Measurements from ENCODE around the gene POLR2C.
"Not testable (repeated sequence)": the region's sequence is repeated elsewhere in the genome, so short reads cannot be mapped to it uniquely, and the experiment has no call there.

The POLR2C gene

DNA sequence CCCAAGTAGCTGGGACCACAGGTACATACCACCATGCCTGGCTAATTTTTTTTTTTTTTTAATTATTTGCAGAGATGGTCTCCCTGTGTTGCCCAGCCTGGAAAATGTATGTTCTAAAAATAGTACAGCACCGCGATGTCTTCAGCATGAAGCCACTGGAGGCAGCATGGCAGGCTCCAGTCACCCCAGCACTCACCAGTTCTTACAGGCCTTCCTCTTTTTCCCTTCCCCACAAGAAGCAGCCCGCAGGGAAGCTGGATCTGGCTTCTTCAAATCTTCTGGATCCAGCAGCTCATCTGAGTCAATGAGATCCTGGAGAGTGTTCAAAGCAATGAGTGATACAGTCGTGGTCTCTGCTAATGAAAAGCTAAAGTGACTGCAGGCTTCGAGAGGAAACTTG is 31.5 kb upstream of the POLR2C start:
- TF ChIP-seq POLR2A (IDR thresholded peaks at IDR 0.05; ENCODE audit: low read depth, low read length) (no peak), TAF1 (IDR thresholded peaks at IDR 0.05; ENCODE audit: borderline replicate concordance, low read depth, low read length) (no peak)
- FAIRE-seq (no peak), DNase-seq (ENCODE audit: insufficient read length) (no peak)

DNA sequence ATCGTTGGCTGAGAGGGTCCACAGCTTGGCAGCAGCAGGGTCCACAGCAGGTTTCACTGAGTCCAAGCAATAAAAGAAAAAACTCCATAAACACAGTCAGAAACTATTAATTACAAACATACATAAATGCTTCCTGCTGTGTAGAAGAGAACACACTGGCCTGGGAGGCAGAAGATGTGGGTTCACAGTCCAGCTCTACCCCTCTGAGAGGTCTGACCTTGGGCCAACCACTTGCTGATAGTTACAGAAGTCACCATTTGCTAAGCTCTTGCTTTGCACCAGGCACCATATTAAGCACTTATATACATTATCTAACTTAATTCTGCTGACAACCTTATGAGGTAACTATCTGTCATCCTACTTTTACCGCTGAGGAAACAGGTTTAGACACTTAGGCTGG is 30.0 kb upstream of the POLR2C start:
- no peak for DNase-seq (ENCODE audit: insufficient read length)
- FAIRE-seq: no peak
- TF ChIP-seq TAF1 (IDR thresholded peaks at IDR 0.05; ENCODE audit: borderline replicate concordance, low read depth, low read length) (no peak), POLR2A (IDR thresholded peaks at IDR 0.05; ENCODE audit: low read depth, low read length) (no peak), POLR2AphosphoS5 (IDR thresholded peaks at IDR 0.05; ENCODE audit: low read depth, low read length) (no peak)

DNA sequence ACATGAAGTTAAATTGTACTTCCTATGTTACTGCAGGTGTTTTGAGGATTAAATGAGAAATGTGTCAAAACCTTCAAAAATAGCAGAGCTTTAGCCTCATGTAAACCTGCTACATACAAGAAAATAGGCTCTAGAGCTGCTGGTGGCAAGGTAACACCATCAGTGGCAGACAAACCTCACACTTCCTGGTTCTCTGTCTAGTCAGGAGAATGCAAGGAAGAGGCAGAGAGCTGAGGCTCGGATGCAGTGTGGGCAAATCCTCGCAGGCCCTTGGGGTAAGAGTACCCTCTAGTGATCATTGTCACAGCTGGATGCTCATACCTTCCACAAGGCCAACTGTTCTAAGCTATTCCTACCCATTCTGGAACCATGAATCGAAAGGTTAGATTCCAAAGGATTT is 29.5 kb upstream of the POLR2C start:
- no peak for TF ChIP-seq TAF1 (IDR thresholded peaks at IDR 0.05; ENCODE audit: borderline replicate concordance, low read depth, low read length)
- TF ChIP-seq POLR2AphosphoS5 (IDR thresholded peaks at IDR 0.05; ENCODE audit: low read depth, low read length): no peak
- no peak for TF ChIP-seq POLR2A (IDR thresholded peaks at IDR 0.05; ENCODE audit: low read depth, low read length)
- DNase-seq (ENCODE audit: insufficient read length) (no peak), FAIRE-seq (no peak)

DNA sequence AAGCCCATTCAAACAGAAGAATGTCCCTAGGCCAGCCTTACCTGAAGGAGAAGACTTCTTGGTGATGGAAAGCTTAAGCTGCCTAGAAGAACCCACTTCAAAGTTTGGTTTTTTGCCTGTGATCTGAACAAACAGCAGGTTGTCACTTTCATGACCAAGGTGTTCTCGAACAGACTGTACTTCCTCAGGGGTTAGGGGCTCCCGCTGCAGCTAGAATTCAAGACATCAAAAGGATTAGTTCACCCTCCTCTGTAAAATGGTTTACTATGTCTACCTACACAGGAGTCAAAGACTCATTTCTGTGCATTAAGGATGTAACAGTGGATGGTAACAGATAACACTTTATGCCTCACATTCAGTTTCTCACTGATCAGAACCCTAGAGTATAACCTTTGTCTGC is 28.5 kb upstream of the POLR2C start:
- FAIRE-seq: no peak
- TF ChIP-seq TAF1 (IDR thresholded peaks at IDR 0.05; ENCODE audit: borderline replicate concordance, low read depth, low read length): no peak
- TF ChIP-seq POLR2AphosphoS5 (IDR thresholded peaks at IDR 0.05; ENCODE audit: low read depth, low read length): no peak
- TF ChIP-seq POLR2A (IDR thresholded peaks at IDR 0.05; ENCODE audit: low read depth, low read length): no peak

DNA sequence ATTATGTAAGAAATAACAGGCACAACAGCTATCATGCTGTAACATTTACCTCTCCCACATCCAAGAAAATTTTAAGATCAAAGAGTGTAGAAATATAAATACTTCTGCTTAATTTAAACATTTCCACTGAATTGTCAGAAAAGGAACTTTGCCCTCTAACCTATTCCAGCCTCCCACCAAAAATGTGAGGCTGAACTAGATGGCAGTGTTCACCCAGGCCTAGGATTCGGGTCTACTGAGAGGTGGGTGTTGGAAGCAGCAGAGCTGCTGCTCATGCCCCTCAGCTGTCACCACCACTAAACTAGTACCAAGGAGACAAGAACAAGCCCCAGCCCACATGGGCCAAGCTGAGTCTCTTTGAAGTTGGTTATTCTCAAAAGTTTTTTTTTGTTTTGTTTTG is 26.6 kb upstream of the POLR2C start:
- FAIRE-seq (no peak), DNase-seq (ENCODE audit: insufficient read length) (no peak)
- TF ChIP-seq POLR2AphosphoS5 (IDR thresholded peaks at IDR 0.05; ENCODE audit: low read depth, low read length): no peak
- no peak for TF ChIP-seq POLR2A (IDR thresholded peaks at IDR 0.05; ENCODE audit: low read depth, low read length)
- TF ChIP-seq TAF1 (IDR thresholded peaks at IDR 0.05; ENCODE audit: borderline replicate concordance, low read depth, low read length): no peak

More for the DNA sequence above, 28.5 kb upstream of the POLR2C start:
- no peak for DNase-seq (ENCODE audit: insufficient read length)

DNA sequence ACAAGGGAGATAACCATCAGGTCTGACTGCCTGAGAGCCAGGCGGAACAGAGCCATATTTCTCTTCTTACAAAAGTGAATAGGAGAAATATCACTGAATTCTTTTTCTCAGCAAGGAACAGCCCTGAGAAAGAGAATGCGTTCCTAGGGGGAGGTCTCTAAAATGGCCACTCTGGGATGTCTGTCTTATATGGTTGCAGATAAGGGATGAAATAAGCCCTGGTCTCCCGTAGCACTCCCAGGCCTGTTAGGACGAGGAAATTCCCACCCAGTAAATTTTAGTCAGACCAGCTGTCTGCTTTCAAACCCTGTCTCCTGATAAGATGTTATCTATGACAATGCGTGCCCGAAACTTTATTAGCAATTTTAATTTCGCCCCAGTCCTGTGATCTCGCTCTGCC is 22.5 kb upstream of the POLR2C start:
- not testable (repeated sequence) for DNase-seq (ENCODE audit: insufficient read length); FAIRE-seq

DNA sequence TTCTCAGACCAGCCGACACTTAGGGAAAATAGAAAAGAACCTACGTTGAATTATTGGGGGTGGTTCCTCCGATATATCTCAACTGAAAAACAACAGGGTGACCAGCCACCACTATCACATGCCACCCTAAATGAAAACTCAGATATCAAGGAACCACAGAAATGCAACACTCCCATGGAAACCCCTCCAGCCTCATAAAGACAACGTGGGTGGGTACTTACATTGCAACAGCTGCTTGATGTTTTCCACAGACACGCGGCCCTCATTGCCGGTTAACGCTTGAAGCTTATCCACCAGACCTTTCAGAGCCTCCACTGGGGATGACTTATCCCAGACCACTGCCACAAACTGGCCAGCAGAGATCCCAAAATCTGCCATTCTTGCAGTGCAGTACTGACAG is 21.9 kb upstream of the POLR2C start:
- not testable (repeated sequence) for DNase-seq (ENCODE audit: insufficient read length); FAIRE-seq

DNA sequence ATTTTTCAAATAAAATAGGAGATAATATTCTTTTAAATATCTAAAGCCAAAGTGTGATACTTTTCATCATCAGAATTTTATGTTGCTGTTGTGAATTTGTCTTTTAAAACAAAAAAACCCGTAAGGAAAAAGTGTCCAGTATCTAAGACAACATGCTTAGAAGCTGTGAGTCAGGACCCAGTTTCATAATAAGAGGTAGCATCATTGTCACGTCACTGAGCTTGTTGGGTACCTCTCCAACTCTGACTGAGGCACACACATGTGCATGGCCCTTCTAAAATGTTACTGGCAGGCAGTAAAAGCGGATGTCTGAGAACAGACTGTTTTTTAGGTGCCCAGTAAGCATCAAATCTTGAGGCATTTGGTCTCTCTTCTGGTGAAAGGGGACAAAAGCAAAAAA is 17.8 kb upstream of the POLR2C start:
- FAIRE-seq (no peak), DNase-seq (ENCODE audit: insufficient read length) (no peak)
- no peak for TF ChIP-seq TAF1 (IDR thresholded peaks at IDR 0.05; ENCODE audit: borderline replicate concordance, low read depth, low read length)
- TF ChIP-seq POLR2A (IDR thresholded peaks at IDR 0.05; ENCODE audit: low read depth, low read length): no peak
- TF ChIP-seq POLR2AphosphoS5 (IDR thresholded peaks at IDR 0.05; ENCODE audit: low read depth, low read length): no peak

DNA sequence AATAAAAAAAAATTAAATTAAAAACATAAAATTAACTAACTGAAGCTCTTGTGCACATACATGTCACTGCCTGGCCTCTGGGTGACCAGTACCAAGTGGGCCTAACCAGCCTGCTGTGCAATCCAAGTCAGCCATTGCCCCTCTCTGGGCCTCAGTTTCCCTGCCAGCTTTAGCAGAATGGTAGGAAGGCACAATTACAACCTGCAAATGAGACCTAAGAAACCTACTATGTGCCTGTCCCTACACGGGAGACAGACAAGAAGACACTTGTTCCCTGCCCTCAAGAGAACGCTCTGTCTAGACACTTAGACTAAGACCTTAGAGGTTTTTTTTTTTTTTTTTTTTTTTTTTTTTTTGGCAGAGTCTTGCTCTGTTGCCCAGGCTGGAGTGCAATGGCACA is 17.0 kb upstream of the POLR2C start:
- TF ChIP-seq POLR2A (IDR thresholded peaks at IDR 0.05; ENCODE audit: low read depth, low read length): no peak
- TF ChIP-seq TAF1 (IDR thresholded peaks at IDR 0.05; ENCODE audit: borderline replicate concordance, low read depth, low read length): no peak
- TF ChIP-seq POLR2AphosphoS5 (IDR thresholded peaks at IDR 0.05; ENCODE audit: low read depth, low read length): no peak
- FAIRE-seq (no peak), DNase-seq (ENCODE audit: insufficient read length) (no peak)

DNA sequence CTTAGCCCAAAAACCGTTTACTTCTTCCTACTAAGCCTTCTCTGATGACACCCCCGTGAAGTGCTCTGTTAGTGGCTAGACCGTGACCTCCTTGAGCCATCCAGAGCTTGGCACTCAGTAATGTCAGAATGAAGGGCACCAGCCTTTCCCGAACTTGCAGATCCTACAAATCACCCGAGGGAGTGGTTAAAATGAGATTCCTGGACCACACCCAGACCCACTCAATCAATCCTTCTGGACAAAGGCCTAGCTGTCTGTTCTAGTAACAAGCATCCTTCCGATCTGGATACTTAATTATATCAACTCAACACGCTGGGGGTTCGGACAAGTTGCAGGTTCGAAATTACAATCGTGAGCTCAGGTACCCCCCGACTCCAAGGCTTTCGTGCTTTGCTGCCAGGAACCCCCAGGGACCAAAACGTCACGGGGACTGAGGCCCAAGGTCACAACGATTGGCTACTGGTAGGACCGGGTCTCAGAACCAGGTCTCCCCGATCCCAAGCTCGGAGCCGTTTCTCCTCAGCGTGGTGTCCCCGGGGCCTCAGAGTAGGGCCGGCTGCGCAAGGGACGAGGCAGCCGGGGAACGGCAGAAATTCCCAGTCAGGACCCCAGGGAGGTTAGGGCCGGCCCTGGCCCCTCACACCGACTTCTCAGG is 15.8 kb upstream of the POLR2C start:
- no peak for TF ChIP-seq TAF1 (IDR thresholded peaks at IDR 0.05; ENCODE audit: borderline replicate concordance, low read depth, low read length)
- TF ChIP-seq POLR2A (IDR thresholded peaks at IDR 0.05; ENCODE audit: low read depth, low read length): no peak
- TF ChIP-seq POLR2AphosphoS5 (IDR thresholded peaks at IDR 0.05; ENCODE audit: low read depth, low read length): no peak
- DNase-seq (ENCODE audit: insufficient read length) (peak; percentile 33), FAIRE-seq (no peak)

DNA sequence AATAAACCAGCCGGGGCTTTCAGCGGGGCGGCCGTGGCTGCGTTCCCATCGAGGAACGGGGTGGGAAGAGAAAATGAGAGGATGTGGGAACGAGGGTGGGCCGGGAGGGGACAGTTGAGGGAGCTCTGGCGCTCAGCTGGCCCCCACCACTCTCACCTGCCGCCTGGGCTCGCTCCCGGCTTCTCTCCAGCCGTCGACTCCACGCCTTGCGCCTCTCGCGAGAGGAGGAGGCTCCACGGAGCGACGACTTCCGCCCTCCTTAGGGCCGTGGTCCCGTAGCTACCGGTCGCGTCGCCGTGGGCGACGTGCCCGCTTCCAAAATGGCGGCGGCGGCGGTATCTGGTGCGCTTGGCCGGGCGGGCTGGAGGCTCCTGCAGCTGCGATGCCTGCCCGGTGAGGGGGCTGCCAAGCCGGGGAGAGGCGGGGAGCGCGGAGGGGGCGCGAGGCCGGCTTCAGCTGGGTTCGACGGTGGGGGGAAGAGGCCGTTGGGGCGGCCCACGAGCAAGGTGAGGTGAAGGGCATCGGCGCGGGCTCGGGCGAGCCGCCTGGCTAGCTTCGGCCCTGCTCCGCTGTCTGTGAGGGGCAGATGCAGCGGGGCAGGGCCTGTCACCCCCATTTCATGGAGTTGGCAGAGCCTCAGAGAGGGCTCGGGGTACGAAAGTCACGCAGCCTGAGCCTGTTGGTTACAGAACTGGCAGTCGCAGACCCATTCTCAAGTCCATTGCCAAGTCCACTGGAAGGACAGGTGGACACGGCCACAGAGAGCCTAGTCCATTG is 15.1 kb upstream of the POLR2C start, which contains the start of the genes CIAPIN1 and COQ9:
CIAPIN1 (minus strand) TSS at position 200 of the 777 bp plus-strand sequence. CDS start 6,457 bp downstream, outside the sequence.
COQ9 (plus strand) TSS at position 294 of the 777 bp plus-strand sequence; CDS start at position 321, 27 bp downstream.
- peak; percentile 96 for TF ChIP-seq POLR2A (IDR thresholded peaks at IDR 0.05; ENCODE audit: low read depth, low read length)
- peak; percentile 80 for TF ChIP-seq POLR2AphosphoS5 (IDR thresholded peaks at IDR 0.05; ENCODE audit: low read depth, low read length)
- peak; percentile 99 for TF ChIP-seq TAF1 (IDR thresholded peaks at IDR 0.05; ENCODE audit: borderline replicate concordance, low read depth, low read length)
- FAIRE-seq (peak; percentile 98), DNase-seq (ENCODE audit: insufficient read length) (peak; percentile 93)

DNA sequence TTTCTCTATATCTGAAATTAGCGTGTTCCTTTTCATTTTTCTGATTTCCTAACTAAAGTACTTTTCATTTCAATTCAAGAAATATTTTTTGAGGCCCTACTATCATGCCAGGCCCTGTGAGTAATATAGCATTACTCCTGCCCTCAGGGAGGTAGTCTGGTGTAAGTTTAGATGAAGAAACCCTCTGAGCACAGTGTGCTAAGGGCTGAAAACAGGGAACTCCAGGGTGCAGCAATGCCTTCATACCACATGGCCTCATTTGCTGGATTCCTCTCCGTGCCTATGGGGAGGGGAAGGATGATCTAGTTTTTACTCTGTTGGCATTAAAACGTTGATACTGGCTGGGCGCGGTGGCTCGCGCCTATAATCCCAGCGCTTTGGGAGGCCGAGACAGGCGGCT is 10.5 kb upstream of the POLR2C start:
- no peak for FAIRE-seq
- TF ChIP-seq POLR2AphosphoS5 (IDR thresholded peaks at IDR 0.05; ENCODE audit: low read depth, low read length) (no peak), POLR2A (IDR thresholded peaks at IDR 0.05; ENCODE audit: low read depth, low read length) (no peak), TAF1 (IDR thresholded peaks at IDR 0.05; ENCODE audit: borderline replicate concordance, low read depth, low read length) (no peak)
- DNase-seq (ENCODE audit: insufficient read length): no peak

Data from GM12892 (cell line).